DMS53 (cell line): ENCODE data around the gene FLRT3.
A peak's percentile ranks its signal among the peaks of the same experiment; 100 is the strongest.

Experiments used
- DNase-seq: peaks from one replicate; lab custom pipeline; 2025; lab: John Stamatoyannopoulos, UW

The FLRT3 gene

GRCh38 chr20:14319704-14320103, 17.7 kb downstream of the FLRT3 start:
- no peak for DNase-seq

DNA sequence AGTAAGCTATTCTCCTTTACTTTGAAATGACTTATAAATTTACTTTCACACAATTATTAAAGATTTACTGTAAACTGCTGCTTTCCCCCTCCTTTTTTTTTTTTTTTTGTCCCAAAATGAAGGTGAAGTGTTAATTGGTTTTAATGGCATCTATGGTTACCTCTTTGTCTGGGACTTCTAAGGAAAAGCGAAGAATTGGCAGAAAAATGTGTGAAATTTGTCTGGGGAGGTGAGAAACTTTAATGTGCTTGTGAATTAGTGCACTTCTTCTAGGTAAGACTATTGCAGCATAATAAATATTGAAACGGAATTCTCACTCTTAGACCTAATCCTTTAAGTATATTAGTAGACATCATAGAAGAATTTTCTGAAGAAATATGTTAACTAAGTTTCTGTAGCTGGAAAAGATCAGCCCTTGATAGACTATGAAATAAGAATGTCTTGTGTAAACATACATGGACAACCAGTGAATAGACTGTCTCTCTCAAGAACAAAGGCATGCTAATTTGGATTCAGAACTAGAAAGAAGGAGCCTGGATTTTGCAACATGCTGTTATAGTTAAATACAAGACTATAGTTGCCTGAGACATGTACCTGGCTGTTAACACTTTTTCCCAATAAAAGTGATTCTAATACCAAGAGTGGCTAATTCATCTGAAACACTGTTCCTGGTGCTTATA, 23.9 kb downstream of the FLRT3 start:
- DNase-seq: no peak

DNA sequence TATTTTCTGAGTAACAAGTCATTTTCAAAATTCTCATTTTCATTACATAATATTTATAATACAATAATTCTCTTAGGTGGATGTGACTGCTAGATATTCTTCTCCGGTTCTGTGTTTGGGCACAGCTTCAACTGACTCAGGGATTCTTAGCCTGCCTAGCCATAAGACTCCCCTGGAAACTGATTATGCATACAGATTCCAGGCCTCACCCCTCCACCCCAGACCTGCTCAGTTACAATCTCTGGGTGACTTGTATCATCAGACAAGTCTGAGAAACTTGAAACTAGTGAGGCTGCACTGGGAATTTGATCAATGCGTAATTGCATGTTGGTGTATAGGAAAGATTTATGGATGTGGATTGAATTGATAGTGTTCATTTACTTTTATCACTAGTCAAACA, 25.4 kb downstream of the FLRT3 start:
- DNase-seq: no peak

DNA sequence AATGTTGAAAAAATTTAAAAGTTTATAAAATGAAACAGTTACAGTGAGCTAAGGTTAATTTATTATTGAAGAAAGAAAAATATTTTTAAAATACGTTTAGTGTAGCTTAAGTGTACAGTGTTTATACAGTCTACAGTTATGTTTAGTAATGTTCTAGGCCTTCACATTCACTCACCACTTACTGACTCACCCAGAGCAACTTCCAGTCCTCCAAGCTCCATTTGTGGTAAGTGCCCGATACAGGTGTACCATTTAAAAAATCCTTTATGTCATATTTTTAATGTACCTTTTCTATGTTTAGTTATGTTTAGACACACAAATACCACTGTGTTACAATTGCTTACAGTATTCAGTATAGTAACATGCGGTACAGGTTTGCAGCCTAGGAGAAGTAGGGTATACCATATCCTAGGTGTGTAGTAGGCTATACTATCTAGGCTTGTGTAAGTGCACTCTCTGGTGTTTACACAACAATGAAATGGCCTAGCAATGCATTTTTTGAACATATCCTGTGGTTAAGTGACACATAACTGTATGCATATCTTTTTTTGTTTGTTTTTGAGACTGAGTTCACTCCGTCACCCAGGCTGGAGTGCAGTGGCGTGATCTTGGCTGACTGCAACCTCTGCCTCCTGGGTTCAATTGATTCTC, 26.3 kb downstream of the FLRT3 start:
- peak; percentile 53 for DNase-seq

DNA sequence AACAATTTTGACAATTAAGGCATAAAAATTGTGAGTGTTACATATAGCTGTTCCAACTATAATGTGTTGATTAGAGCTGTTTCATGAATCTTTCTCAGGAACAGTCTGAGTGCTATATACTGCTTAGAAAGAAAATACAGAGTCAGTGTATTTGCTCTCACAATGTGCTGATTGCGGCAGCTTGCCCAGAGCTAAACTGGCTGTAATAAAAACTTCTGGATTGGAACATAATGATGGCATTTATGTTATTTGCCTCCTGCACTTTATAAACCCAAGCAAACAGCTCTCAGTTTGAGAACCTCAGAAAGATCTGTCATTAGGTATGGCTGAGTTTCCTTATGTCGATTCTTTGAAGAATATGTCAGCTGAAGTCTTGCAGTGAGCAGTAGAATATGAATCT, 29.5 kb downstream of the FLRT3 start:
- DNase-seq: no peak

DNA sequence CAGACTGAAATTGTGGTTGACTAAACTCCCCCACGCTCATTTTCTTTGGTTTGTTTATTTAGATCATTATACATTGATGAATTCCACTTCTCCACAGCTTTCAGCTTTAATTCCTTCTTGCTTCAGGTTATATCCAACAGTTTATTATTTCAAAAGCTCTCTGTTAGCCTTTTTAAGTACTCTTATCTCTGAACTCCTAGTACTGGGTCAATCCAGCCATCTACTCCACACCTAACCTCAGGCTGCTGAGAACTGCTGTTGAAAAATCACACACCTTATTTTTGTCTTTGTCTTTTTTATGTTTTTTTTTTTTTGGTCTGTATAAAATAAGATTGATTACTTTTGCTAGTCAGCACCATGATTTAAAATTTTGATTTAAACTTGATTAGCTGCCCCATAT, 32.9 kb downstream of the FLRT3 start:
- no peak for DNase-seq

- no peak for DNase-seq
These were observed 33.8 kb downstream of the FLRT3 start for GRCh38 chr20:14303651-14304050.

DNA sequence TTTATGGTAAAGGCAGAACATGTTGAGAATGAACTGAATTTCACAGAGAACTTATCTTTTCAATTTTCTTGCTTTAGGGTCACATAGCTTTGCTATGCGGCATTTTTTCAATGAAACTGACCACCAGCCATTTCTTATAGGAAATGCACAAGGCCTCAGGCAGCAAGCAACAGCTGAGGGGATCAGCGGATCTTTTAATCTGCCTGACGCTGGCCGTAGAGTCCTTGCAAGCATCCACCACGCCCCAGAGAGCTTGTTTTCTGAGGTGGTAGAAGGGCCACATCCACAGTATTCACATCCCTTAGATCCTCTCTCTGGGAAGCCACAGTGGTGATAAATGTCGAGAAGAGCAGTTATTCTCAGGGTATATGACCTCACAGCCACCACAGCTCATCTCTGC, 34.3 kb downstream of the FLRT3 start:
- DNase-seq: no peak

- DNase-seq: no peak
These were observed 37.6 kb downstream of the FLRT3 start for GRCh38 chr20:14299831-14300230.

DNA sequence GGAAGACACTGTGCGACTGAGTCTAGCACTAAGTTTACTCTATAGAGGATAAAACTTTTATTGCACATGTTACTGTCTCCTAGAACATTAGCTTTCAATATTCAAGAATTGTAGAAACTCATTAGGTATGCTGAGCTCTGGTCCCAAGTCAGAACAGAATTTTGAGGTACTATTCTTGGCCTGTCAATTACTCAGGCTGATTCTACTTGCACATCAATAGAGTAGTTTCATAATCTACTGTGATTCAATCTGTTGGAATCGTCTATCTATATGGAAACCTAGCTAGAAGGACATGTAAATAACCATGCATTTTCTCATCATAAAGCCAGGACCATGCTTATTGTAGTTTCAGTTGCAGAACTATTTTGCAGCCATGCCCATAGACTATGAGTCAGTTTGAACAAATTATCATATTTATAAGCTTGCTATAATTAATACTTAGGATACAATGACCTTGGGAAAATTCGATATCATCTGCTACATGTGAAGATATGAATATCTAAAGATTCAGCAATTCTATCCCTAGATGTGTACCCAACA, 41.6 kb downstream of the FLRT3 start:
- DNase-seq: no peak

GRCh38 chr20:14295238-14295637, 42.2 kb downstream of the FLRT3 start:
- no peak for DNase-seq

DNA sequence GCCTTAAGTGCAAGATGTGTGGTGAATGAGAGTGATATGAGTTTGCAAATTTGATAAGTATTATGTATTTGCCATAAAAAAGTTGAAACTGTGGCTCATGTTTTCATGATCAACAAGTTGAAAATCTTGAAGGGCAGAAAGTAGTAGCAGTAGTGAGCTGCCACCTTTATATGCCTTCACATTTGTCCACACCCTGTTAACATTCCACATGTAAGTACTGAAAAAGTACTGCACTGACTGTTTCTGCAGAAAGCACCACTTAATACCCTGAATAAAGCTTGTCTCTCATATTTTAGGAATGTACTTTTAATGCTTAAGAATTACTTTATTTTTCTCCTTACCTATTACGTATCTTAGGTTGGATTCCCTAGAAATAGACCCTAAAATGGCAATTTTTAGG, 45.9 kb downstream of the FLRT3 start:
- DNase-seq: no peak

- DNase-seq: peak; percentile 51
These were observed 48.8 kb downstream of the FLRT3 start for GRCh38 chr20:14288341-14289330.

DNA sequence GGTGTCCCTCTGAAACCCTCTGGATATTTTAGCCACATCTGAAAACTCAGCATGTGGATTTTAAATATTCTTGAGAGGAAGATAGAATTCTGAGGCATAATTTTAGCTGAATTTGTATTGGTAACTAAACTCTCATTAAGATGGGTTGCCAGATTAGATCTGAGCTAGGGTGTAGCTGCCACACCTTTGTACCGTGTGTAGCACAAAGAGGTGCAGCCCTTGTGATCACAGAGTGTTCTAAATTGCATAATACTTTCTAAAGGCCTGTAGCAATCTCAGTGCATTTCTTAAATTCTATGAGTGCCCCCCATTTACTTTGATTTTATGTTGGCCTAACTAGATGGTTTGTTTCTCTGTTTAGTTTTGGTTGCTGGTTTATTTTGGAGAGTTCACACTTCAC, 53.0 kb downstream of the FLRT3 start:
- no peak for DNase-seq

DNA sequence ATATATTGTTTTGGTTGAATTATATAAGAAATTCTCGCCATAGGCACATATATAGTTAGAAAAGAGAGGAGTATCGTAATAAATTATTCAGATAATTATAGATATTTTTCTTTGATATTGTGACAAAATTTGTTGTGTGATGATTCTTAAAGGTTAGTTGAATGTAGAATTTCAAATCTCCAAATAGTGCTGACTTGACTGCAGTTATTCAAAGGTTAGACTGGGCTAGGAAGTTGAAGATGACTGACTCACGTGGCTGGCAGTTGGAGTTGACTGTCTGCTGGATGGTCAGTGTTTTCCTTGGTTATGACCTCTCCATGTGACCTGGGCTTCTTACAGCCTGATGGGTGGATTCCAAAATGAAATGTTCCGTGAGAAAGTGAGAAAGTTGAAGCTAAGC, 55.3 kb downstream of the FLRT3 start:
- DNase-seq: no peak
